ENCODE measurements around the gene ARHGAP6.

GRCh38 chrX:11187001-11187400 is 478.7 kb downstream of the ARHGAP6 start:
- TF ChIP-seq CTCF (conservative IDR thresholded peaks at IDR 0.05 in 1 of 2, IDR thresholded peaks at IDR 0.05 in 1 of 2; ENCODE audit: extremely low read depth in 1 of 2, insufficient read depth in 1 of 2, low read depth in 1 of 2, low read length in 2 of 2): no peak
- TF ChIP-seq EZH2 (IDR thresholded peaks at IDR 0.05; ENCODE audit: borderline replicate concordance, low read length): no peak

All from mammary epithelial cell (primary cell).